GM23338 (cell line): ENCODE results near the gene BRD7. TPM values are rescaled to one million over a fixed set of nuclear protein-coding genes. Genes with fewer than 3 reads are reported as not detected.

Source experiments
- ATAC-seq: fragments of 200-7000 bp; cut with Tn5 transposase; 3 replicates; pipeline ENCODE4 v1.9.1; 2020
- DNase-seq: peaks from one replicate; pipeline ENCODE4 v3.0.0-alpha.2; 2015; ENCODE audit warnings: low spot score
- H2AFZ ChIP-seq: fragments of 200-600 bp; sonication (generic); 2 replicates; pipeline ENCODE4 v1.8.0; 2016; ENCODE audit warnings: antibody characterized with exemption, mild to moderate bottlenecking, moderate library complexity
- H3F3A ChIP-seq: fragments of 200-600 bp; sonication (generic); replicated peaks from 2 replicates; pipeline ENCODE4 v1.8.0; 2017; ENCODE audit warnings: antibody characterized with exemption, mixed run types, low read depth
- H3K27ac ChIP-seq: fragments of 200-600 bp; sonication (generic); 2 replicates; pipeline ENCODE4 v1.6.1; 2016; ENCODE audit warnings: low read depth
- H3K27me3 ChIP-seq: fragments of 200-600 bp; sonication (generic); 2 replicates; pipeline ENCODE4 v1.8.0; 2016; ENCODE audit warnings: mild to moderate bottlenecking, mixed run types, moderate library complexity; ENCODE audit not compliant: insufficient read depth
- H3K36me3 ChIP-seq: fragments of 200-600 bp; sonication (generic); 2 replicates; pipeline ENCODE4 v1.8.0; 2016; ENCODE audit warnings: mild to moderate bottlenecking; ENCODE audit not compliant: insufficient read depth
- H3K4me1 ChIP-seq: fragments of 200-600 bp; sonication (generic); 2 replicates; pipeline ENCODE4 v1.8.0; 2016; ENCODE audit warnings: mild to moderate bottlenecking, moderate library complexity; ENCODE audit not compliant: insufficient read depth
- H3K4me2 ChIP-seq: fragments of 200-600 bp; sonication (generic); 2 replicates; pipeline ENCODE4 v1.7.1; 2017; ENCODE audit warnings: mixed run types
- H3K4me3 ChIP-seq: fragments of 200-600 bp; sonication (generic); 2 replicates; pipeline ENCODE4 v1.6.1; 2016; ENCODE audit warnings: mixed run types
- H3K79me2 ChIP-seq: fragments of 200-600 bp; sonication (generic); replicated peaks from 2 replicates; pipeline ENCODE4 v1.8.0; 2017; ENCODE audit warnings: mild to moderate bottlenecking; ENCODE audit not compliant: insufficient read depth
- H3K9me2 ChIP-seq: fragments of 200-600 bp; sonication (generic); 2 replicates; pipeline ENCODE4 v1.8.0; 2017; ENCODE audit not compliant: insufficient read depth
- H4K20me1 ChIP-seq: fragments of 200-600 bp; sonication (generic); replicated peaks from 2 replicates; pipeline ENCODE4 v1.8.0; 2017; ENCODE audit warnings: mild to moderate bottlenecking; ENCODE audit not compliant: insufficient read depth
- H3K27ac Mint-ChIP-seq: 2 replicates; pipeline ENCODE4 v1.8.0; 2020; ENCODE audit warnings: inconsistent platforms, mild to moderate bottlenecking, moderate library complexity, mixed read lengths
- H3K27me3 Mint-ChIP-seq: 3 replicates; pipeline ENCODE4 v1.8.0; 2022; ENCODE audit warnings: low read depth, mild to moderate bottlenecking, moderate library complexity, mixed read lengths, inconsistent platforms; ENCODE audit not compliant: insufficient read depth, poor library complexity
- H3K36me3 Mint-ChIP-seq: 3 replicates; pipeline ENCODE4 v1.8.0; 2021; ENCODE audit warnings: low read depth, mild to moderate bottlenecking, inconsistent platforms, moderate library complexity, mixed read lengths
- H3K4me1 Mint-ChIP-seq: 3 replicates; pipeline ENCODE4 v1.8.0; 2020; ENCODE audit warnings: mild to moderate bottlenecking, inconsistent platforms, mixed read lengths
- H3K4me3 Mint-ChIP-seq: 3 replicates; pipeline ENCODE4 v1.8.0; 2021; ENCODE audit warnings: moderate library complexity, mild to moderate bottlenecking, inconsistent platforms, mixed read lengths
- H3K9me3 Mint-ChIP-seq: 3 replicates; pipeline ENCODE4 v1.8.0; 2020; ENCODE audit warnings: moderate library complexity, mild to moderate bottlenecking, inconsistent platforms, mixed read lengths
- CTCF ChIP-seq, 2 experiments: fragments of 200-600 bp in 1 of 2; sonication (generic) in 1 of 2; conservative IDR thresholded peaks; 2 replicates each; pipeline versions ENCODE4 v1.5.1 to v1.6.1; 2016 to 2017; ENCODE audit warnings: antibody characterized with exemption in 2 of 2, low read depth in 2 of 2, mild to moderate bottlenecking in 2 of 2, moderate library complexity in 1 of 2
- EZH2phosphoT487 ChIP-seq: fragments of 200-600 bp; sonication (generic); IDR thresholded peaks from one replicate; pipeline ENCODE4 v1.8.1; 2018; ENCODE audit warnings: antibody characterized with exemption; ENCODE audit not compliant: unreplicated experiment
- ZNF462 ChIP-seq: fragments of 250-450 bp; sonication (Bioruptor Pico); IDR thresholded peaks from 2 replicates; pipeline ENCODE4 v1.5.0; 2020; ENCODE audit warnings: mild to moderate bottlenecking, moderate library complexity
- polyA plus RNA-seq: library from polyadenylated mRNA; unstranded; fragments of >200 nt; fragmentation: Nextera tagmentation; extraction: Ambion mirVana; gene quantifications from 2 replicates; pipeline ENCODE4 v1.2.1, GENCODE V29; 2016
- total RNA-seq: library from RNA; depleted of rRNA; stranded (reverse); fragments of >200 nt; shearing (Covaris generic); gene quantifications from 2 replicates; pipeline ENCODE4 v1.2.3, GENCODE V29; 2014

BRD7 gene
- total and polyA plus RNA-seq, 2 experiments from 2014 or later = 93.0 to 149 TPM

GRCh38 chr16:50359626-50360025 lies 9.2 kb downstream of the BRD7 start (continued):
- TF ChIP-seq ZNF462 (CRISPR knock-in tag) = no peak

- H3K4me3 Mint-ChIP-seq = no peak overlapping the region
- H3K27me3 Mint-ChIP-seq = no peaks in the 10 kb centered on the region
- H3K27ac Mint-ChIP-seq = no peak overlapping the region
- Histone ChIP-seq H3K36me3 (peaks cover 42% of the 10 kb centered on the region), H3K4me3 (no peak overlapping the region), H3K9me2 (no peaks in the 10 kb centered on the region), H3K4me2 (no peak overlapping the region), H3K79me2 (peaks cover 51% of the 10 kb centered on the region), H3F3A (no peaks in the 10 kb centered on the region; the same call in 1 of the 2 replicates), H3K27me3 (no peaks in the 10 kb centered on the region), H3K27ac (no peak overlapping the region), H4K20me1 (peaks cover 23% of the 10 kb centered on the region; the same call in 1 of the 2 replicates), H3K4me1 (no peaks in the 10 kb centered on the region), H2AFZ (no peak overlapping the region)
- peaks cover 59% of the 10 kb centered on the region for H3K36me3 Mint-ChIP-seq
- TF ChIP-seq EZH2phosphoT487 = no peak
- peak in 1 of 2 experiments; percentile 83; a peak in 3 of 4 replicates for TF ChIP-seq CTCF (conservative IDR thresholded peaks at IDR 0.05; ENCODE audit: low read depth in 2 of 2)
- DNase-seq = peak; percentile 54
- no peaks in the 10 kb centered on the region for H3K9me3 Mint-ChIP-seq
- peaks cover 3% of the 10 kb centered on the region; the same call in 2 of the 3 replicates for H3K4me1 Mint-ChIP-seq
- ATAC-seq = no peak
These were observed 13.9 kb downstream of the BRD7 start for GRCh38 chr16:50354629-50355456.
